ENCODE data around the gene SELPLG. TPM values are rescaled to one million over a fixed set of nuclear protein-coding genes. Genes with fewer than 3 reads are reported as not detected.

SELPLG gene
- total RNA-seq, 1 donor from 2014 or later: 0.51 TPM

DNA sequence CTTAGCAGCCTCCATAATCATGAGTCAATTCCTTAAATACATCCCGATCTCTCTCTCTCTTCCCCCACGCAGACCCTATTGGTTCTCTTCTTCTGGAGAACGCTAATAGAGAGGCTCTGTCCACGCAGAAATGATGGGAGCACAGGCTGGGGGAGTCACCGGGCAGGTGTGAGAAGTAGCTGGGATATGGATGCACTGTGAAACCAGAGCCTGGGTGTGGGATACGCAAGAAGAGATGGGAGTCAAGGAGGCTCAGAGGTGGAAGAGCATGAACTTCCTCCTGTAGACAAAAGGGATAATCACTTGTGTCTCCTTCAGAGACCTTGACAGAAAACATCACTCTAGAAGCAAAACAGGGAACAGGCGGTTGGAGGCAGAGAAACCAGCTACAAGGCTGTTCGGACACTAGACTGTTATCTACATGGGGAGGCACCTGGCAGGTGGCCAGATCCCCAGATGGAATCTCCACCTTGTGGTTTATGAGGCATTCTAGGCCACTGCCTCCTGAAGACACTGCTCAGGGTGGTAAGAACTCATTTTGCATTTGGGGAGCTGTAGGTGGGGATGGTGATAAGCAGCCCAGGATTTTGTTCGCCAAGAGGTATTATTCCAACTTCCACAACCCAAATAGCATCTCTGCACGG lies 7.2 kb upstream of the SELPLG start:
- H3K9me3 Mint-ChIP-seq: no peaks in the 10 kb centered on the region
- TF ChIP-seq, protein P1, sequence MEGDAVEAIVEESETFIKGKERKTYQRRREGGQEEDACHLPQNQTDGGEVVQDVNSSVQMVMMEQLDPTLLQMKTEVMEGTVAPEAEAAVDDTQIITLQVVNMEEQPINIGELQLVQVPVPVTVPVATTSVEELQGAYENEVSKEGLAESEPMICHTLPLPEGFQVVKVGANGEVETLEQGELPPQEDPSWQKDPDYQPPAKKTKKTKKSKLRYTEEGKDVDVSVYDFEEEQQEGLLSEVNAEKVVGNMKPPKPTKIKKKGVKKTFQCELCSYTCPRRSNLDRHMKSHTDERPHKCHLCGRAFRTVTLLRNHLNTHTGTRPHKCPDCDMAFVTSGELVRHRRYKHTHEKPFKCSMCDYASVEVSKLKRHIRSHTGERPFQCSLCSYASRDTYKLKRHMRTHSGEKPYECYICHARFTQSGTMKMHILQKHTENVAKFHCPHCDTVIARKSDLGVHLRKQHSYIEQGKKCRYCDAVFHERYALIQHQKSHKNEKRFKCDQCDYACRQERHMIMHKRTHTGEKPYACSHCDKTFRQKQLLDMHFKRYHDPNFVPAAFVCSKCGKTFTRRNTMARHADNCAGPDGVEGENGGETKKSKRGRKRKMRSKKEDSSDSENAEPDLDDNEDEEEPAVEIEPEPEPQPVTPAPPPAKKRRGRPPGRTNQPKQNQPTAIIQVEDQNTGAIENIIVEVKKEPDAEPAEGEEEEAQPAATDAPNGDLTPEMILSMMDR (conservative IDR thresholded peaks at IDR 0.05): no peak
- H3K4me1 Mint-ChIP-seq: peaks cover 57% of the 10 kb centered on the region
- DNase-seq (ENCODE audit: low read depth, low spot score): no peak
- no peak overlapping the region for H3K4me3 Mint-ChIP-seq
- H3K27me3 Mint-ChIP-seq (ENCODE audit: low read depth): peaks cover 1% of the 10 kb centered on the region
- H3K36me3 Mint-ChIP-seq (ENCODE audit: low read depth): peaks cover 5% of the 10 kb centered on the region
- no peak overlapping the region for H3K27ac Mint-ChIP-seq (ENCODE audit: unreplicated experiment)

DNA sequence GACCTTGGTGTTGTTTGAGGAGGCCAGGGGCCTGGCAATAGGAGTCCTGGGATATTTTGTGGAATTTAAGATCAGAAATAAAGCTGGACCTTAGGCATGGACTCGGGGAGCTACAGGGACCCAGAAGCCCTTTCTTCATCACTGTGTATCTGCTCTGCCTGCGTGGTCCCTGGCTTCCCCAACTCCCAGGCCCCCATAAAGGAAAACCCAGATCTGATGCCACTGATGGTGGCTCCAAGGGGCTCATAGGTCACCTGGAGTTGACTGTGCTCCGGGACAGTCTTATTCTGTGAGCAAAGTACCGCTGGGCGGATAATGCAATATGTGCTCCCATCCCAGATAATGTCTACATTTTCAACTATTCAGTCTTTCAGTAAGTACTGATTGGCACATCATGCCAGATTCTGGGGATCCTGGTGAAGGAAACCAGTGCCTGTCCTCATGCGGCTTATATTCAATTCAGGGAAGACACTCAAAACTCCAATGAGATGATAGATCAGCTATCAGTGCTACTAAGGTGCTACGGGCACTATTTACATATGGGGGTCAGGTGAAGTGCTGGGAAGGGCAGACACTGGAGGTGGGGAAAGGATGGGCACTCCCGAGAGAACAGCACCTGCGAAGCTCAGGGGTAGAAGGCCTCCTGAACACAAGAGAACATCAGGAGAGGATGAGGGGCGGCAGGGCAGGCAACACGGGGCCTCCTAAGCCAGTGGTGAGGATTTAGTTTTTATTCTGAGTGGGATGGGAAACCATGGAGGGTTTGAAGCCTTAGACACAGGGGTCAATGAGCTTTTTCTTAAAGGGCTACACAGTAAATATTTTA lies 5.5 kb upstream of the SELPLG start:
- Mint-ChIP-seq H3K4me3 (peak overlapping the region; percentile 58), H3K27me3 (ENCODE audit: low read depth) (peaks cover 3% of the 10 kb centered on the region), H3K4me1 (peaks cover 64% of the 10 kb centered on the region)

DNA sequence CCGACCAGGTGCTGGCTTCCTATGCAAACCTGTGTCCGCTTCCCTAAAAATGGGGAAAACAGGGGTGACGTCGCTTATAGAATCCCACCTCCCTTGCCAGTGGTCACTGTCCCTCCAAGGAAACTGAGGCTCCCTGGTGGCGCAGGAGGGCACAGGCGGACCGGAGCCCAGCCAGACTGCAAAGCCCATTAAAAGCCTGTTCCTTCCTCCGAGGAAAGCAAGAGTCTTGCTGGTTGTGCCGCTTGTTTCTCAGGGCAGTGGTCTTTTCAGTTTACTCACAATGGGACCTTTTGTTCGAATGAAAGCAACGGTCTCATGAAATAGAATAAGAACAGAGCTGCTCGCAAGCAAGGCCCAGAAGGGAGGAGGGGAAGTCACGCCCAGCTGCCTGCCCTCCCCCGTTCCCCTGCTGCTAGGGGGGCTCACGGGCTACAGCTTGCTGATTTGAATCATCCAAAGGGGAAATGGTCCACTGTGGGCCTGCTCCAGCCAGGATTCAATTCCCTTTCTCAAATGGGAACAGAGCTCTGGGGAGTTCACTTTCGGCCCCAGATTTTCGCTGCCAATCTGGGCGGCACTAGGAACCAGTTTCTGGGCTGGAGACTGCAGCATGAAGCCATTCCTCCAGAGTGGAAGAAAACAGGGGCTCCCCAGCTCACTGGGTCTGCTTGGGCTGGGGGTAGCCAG lies 4.6 kb upstream of the SELPLG start:
- H3K36me3 Mint-ChIP-seq (ENCODE audit: low read depth): no peaks in the 10 kb centered on the region
- H3K27ac Mint-ChIP-seq (ENCODE audit: unreplicated experiment): peak overlapping the region; percentile 95
- peak overlapping the region; percentile 85 for H3K4me3 Mint-ChIP-seq
- H3K4me1 Mint-ChIP-seq: peaks cover 62% of the 10 kb centered on the region
- peaks cover 3% of the 10 kb centered on the region for H3K27me3 Mint-ChIP-seq (ENCODE audit: low read depth)
- DNase-seq (ENCODE audit: low read depth, low spot score): peak; percentile 60
- TF ChIP-seq, protein P1 (conservative IDR thresholded peaks at IDR 0.05): no peak
- no peaks in the 10 kb centered on the region for H3K9me3 Mint-ChIP-seq

More for the DNA sequence above, 5.5 kb upstream of the SELPLG start:
- no peaks in the 10 kb centered on the region for H3K36me3 Mint-ChIP-seq (ENCODE audit: low read depth)
- peak overlapping the region; percentile 95 for H3K27ac Mint-ChIP-seq (ENCODE audit: unreplicated experiment)
- TF ChIP-seq, protein P1 (conservative IDR thresholded peaks at IDR 0.05): no peak
- DNase-seq (ENCODE audit: low read depth, low spot score): no peak
- no peaks in the 10 kb centered on the region for H3K9me3 Mint-ChIP-seq

DNA sequence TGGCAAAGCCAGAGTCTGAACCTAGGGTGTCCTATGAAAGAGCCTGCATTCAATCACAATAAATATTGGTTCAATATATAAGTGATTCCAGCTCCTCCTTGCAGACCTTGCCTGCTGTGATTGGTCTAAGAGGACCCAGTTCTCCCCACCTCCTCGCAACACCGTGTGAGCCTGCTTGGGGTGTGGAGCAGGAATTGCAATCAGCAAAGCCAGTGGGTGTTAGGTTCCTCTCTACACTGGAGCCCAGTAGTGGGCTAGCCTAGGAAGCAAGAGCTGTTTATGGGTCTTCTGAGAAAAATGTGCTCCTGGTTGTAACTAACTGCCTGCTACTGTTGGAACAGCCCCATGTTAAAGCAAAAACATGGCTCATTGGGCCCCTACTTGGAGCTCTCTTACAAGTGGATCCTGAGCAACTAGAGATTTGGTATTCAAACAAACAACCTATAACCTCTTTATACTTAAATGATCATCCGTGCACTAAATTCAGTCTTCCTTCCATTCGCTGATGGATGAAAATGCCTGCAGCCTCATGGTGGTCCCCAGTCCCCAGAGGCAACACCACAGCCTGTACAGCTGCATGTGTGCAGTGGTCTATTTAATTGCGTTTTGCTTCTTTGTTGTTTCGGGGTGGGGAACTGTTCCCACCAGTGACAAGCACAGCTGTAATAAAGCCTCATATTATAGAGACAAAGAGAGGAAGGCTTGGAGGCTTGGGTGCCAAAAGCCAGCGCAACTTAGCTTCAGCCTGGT lies 3.7 kb upstream of the SELPLG start:
- TF ChIP-seq, protein P1 (conservative IDR thresholded peaks at IDR 0.05): no peak
- Mint-ChIP-seq H3K4me1 (peaks cover 62% of the 10 kb centered on the region), H3K27me3 (ENCODE audit: low read depth) (peaks cover 3% of the 10 kb centered on the region), H3K36me3 (ENCODE audit: low read depth) (no peaks in the 10 kb centered on the region), H3K4me3 (peak overlapping the region; percentile 34), H3K9me3 (no peaks in the 10 kb centered on the region), H3K27ac (ENCODE audit: unreplicated experiment) (peak overlapping the region; percentile 81)
- no peak for DNase-seq (ENCODE audit: low read depth, low spot score)
